IMR-90 (cell line): ENCODE data around the gene EAF2. TPM values are rescaled to one million over a fixed set of nuclear protein-coding genes. Genes with fewer than 3 reads are reported as not detected.

Experiments
- ATAC-seq: fragments of 200-7000 bp; cut with Tn5 transposase; 2 replicates; pipeline ENCODE4 v1.9.1; 2020; ENCODE audit warnings: low read depth, mild to moderate bottlenecking, moderate library complexity
- BruUV-seq: library from RNA; stranded (reverse); fragments of 400-500 nt; replicated peaks from 2 replicates; lab custom pipeline; 2021; lab: Mats Ljungman, UMichigan
- CTCF ChIA-PET: fragments of 300-600 bp; formaldehyde crosslinking; extraction: SDS; loops from one replicate; lab custom pipeline; 2021; ENCODE audit warnings: antibody characterized with exemption; lab: Yijun Ruan, JAX
- POLR2A ChIA-PET: fragments of 300-600 bp; sonication (Branson Sonifier 250); formaldehyde crosslinking; loops from one replicate; lab custom pipeline; 2022; ENCODE audit warnings: antibody characterized with exemption; ENCODE audit not compliant: unreplicated experiment; lab: Charles Lee
- DNase-seq: peaks from one replicate; pipeline ENCODE4 v3.0.0; 2013
- H2AFZ ChIP-seq: replicated peaks from 2 replicates; pipeline ENCODE3; 2013; ENCODE audit warnings: low read length, mild to moderate bottlenecking; ENCODE audit not compliant: poor library complexity
- H2AK5ac ChIP-seq: 2 replicates; pipeline ENCODE4 v1.6.1; 2013; ENCODE audit warnings: low read depth, low read length, inconsistent platforms
- H2AK9ac ChIP-seq: replicated peaks from 2 replicates; pipeline ENCODE3; 2013; ENCODE audit warnings: mild to moderate bottlenecking, low read depth, low read length, moderate library complexity; ENCODE audit not compliant: poor library complexity
- H2BK120ac ChIP-seq: 2 replicates; pipeline ENCODE4 v1.6.1; 2013; ENCODE audit warnings: low read depth, low read length, inconsistent platforms
- H2BK15ac ChIP-seq: 3 replicates; pipeline ENCODE4 v1.6.1; 2013; ENCODE audit warnings: low read depth, low read length, inconsistent platforms
- H2BK20ac ChIP-seq: 2 replicates; pipeline ENCODE4 v1.6.1; 2013; ENCODE audit warnings: low read depth, mild to moderate bottlenecking, inconsistent platforms, low read length, moderate library complexity
- H2BK5ac ChIP-seq: 2 replicates; pipeline ENCODE4 v1.6.1; 2013; ENCODE audit warnings: mild to moderate bottlenecking, low read depth, low read length, inconsistent platforms; ENCODE audit not compliant: poor library complexity, severe bottlenecking
- H3K14ac ChIP-seq: replicated peaks from 2 replicates; pipeline ENCODE4 v1.6.1; 2013; ENCODE audit warnings: low read depth, low read length, inconsistent platforms
- H3K18ac ChIP-seq: 2 replicates; pipeline ENCODE4 v1.6.1; 2013; ENCODE audit warnings: low read depth, low read length, control low read depth
- H3K23ac ChIP-seq: 2 replicates; pipeline ENCODE4 v1.6.1; 2013; ENCODE audit warnings: low read depth, low read length, inconsistent platforms
- H3K27ac ChIP-seq: 2 replicates; pipeline ENCODE4 v1.5.1; 2013; ENCODE audit warnings: mild to moderate bottlenecking, control low read depth, low read length; ENCODE audit not compliant: insufficient read depth
- H3K27me3 ChIP-seq: 2 replicates; pipeline ENCODE4 v1.6.1; 2013; ENCODE audit warnings: low read length; ENCODE audit not compliant: control insufficient read depth, insufficient read depth
- H3K36me3 ChIP-seq: 2 replicates; pipeline ENCODE4 v1.6.1; 2013; ENCODE audit warnings: low read length, mixed read lengths; ENCODE audit not compliant: control insufficient read depth, insufficient read depth
- H3K4ac ChIP-seq: 2 replicates; pipeline ENCODE4 v1.6.1; 2013; ENCODE audit warnings: low read depth, low read length, inconsistent platforms
- H3K4me1 ChIP-seq: 2 replicates; pipeline ENCODE4 v1.6.1; 2013; ENCODE audit warnings: low read length, mixed read lengths; ENCODE audit not compliant: control insufficient read depth, insufficient read depth
- H3K4me2 ChIP-seq: 2 replicates; pipeline ENCODE4 v1.6.1; 2013; ENCODE audit warnings: low read depth, mild to moderate bottlenecking, control low read depth, low read length, moderate library complexity
- H3K4me3 ChIP-seq: 2 replicates; pipeline ENCODE4 v1.5.1; 2013; ENCODE audit warnings: low read depth, mild to moderate bottlenecking, control low read depth, low read length, moderate library complexity; ENCODE audit not compliant: insufficient read depth
- H3K56ac ChIP-seq: 2 replicates; pipeline ENCODE4 v1.6.1; 2013; ENCODE audit warnings: low read length, inconsistent platforms; ENCODE audit not compliant: insufficient read depth; ENCODE audit errors: extremely low read depth
- H3K79me1 ChIP-seq, 2 experiments: 2 replicates each; pipeline ENCODE4 v1.6.1; 2013; ENCODE audit warnings: low read length in 2 of 2, inconsistent platforms in 1 of 2, low read depth in 1 of 2
- H3K9ac ChIP-seq: 2 replicates; pipeline ENCODE4 v1.6.1; 2013; ENCODE audit warnings: low read depth, low read length, control low read depth
- H3K9me1 ChIP-seq: 2 replicates; pipeline ENCODE4 v1.6.1; 2013; ENCODE audit warnings: low read length, inconsistent platforms; ENCODE audit not compliant: insufficient read depth
- H3K9me3 ChIP-seq: 2 replicates; pipeline ENCODE4 v1.6.1; 2013; ENCODE audit warnings: low read length; ENCODE audit not compliant: control insufficient read depth, insufficient read depth
- H4K20me1 ChIP-seq: 2 replicates; pipeline ENCODE4 v1.6.1; 2013; ENCODE audit warnings: low read length, inconsistent platforms; ENCODE audit not compliant: insufficient read depth
- H4K5ac ChIP-seq: 2 replicates; pipeline ENCODE4 v1.6.1; 2013; ENCODE audit warnings: mild to moderate bottlenecking, low read depth, low read length, control low read depth
- H4K8ac ChIP-seq, 2 experiments: 2 replicates each; pipeline ENCODE4 v1.6.1; 2013; ENCODE audit warnings: low read depth in 2 of 2, low read length in 2 of 2, control low read depth in 1 of 2, inconsistent platforms in 1 of 2
- H4K91ac ChIP-seq: 2 replicates; pipeline ENCODE4 v1.6.1; 2013; ENCODE audit warnings: low read depth, low read length, inconsistent platforms; ENCODE audit not compliant: insufficient read depth
- CTCF ChIP-seq: conservative IDR thresholded peaks from 2 replicates; pipeline ENCODE4 v1.5.1; 2012; ENCODE audit warnings: mild to moderate bottlenecking, low read depth, low read length, improper control_type of control experiment
- FOS ChIP-seq: fragments of 150-350 bp; IDR thresholded peaks from 2 replicates; pipeline ENCODE4 v1.6.1; 2016; ENCODE audit warnings: low read depth, low read length
- MAFK ChIP-seq: IDR thresholded peaks from 2 replicates; pipeline ENCODE4 v1.6.1; 2012; ENCODE audit warnings: low read depth, low read length, improper control_type of control experiment
- NFE2L2 ChIP-seq: fragments of 150-350 bp; IDR thresholded peaks from 2 replicates; pipeline ENCODE4 v1.6.1; 2016; ENCODE audit warnings: low read depth, mild to moderate bottlenecking, low read length
- RCOR1 ChIP-seq: IDR thresholded peaks from 2 replicates; pipeline ENCODE4 v1.6.1; 2012; ENCODE audit warnings: mild to moderate bottlenecking, low read length, improper control_type of control experiment; ENCODE audit not compliant: insufficient replicate concordance
- WGBS, 2 experiments: methylation state at CpG; one replicate each; pipeline versions ENCODE4 v1.1.5 to v1.1.7; 2013; ENCODE audit warnings: missing lambda C conversion rate in 2 of 2; ENCODE audit not compliant: insufficient read length in 1 of 2; ENCODE audit errors: extremely low coverage in 2 of 2; 5-methylcytosine and 5-hydroxymethylcytosine counted together
- dilution Hi-C: fragments of 300-500 bp; cut with HindIII; formaldehyde crosslinking; loops from one replicate; pipeline ENCODE4 v1.14.3; 2018; ENCODE audit warnings: low sequenced_read_pairs; ENCODE audit not compliant: unreplicated experiment
- in situ Hi-C: fragments of 300-500 bp; cut with MboI; formaldehyde crosslinking; loops from 3 replicates; pipeline ENCODE4 v1.14.3; 2019; ENCODE audit warnings: low sequenced_read_pairs, inconsistent platforms, mixed read lengths
- intact Hi-C: fragments of 100-400 bp; cut with micrococcal nuclease; formaldehyde crosslinking; loops from 2 replicates; pipeline ENCODE4 v1.10.0; 2022
- polyA plus RNA-seq, 3 experiments: library from polyadenylated mRNA; depleted of rRNA; stranded (reverse); fragments of >200 nt; gene quantifications; 2 replicates each; pipeline ENCODE4 v1.2.3, GENCODE V29; 2012; ENCODE audit warnings: low replicate concordance in 1 of 3
- total RNA-seq: library from RNA; depleted of rRNA; stranded (reverse); fragments of >200 nt; gene quantifications from 2 replicates; pipeline ENCODE4 v1.2.3, GENCODE V29; 2012
- TF ChIP-seq, protein P1 (sequence below): fragments of 150-350 bp; IDR thresholded peaks from 2 replicates; pipeline ENCODE4 v1.6.1; 2017; ENCODE audit warnings: mild to moderate bottlenecking, antibody characterized with exemption, low read length, low read depth

The EAF2 gene
- total and polyA plus RNA-seq, 2 of the 4 experiments (the other 2 are of a cell fraction), result 2.2 to 2.3 TPM

DNA sequence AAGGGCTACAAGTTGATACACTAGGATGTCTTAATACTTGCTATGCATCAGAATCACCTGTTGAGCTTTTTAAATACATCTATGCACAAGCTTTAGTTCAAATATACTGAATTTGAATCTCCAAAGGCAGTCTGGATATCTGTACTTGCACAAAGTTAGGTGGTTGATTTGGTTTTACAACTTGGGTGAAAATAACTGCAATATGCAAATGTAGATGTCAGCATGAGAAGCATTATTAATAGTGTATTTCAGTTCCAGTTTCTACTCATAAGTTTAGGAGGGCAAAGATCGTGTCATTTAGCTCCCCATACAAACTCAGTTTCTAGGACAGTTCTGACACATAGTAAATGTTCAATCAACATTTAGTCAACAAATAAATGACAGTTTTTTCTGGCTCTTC lies 25.8 kb upstream of the EAF2 start:
- ChIA-PET POLR2A (no interaction called here), CTCF (no interaction called here)
- TF ChIP-seq CTCF (no peak), RCOR1 (no peak), FOS (no peak), MAFK (no peak), NFE2L2 (no peak)
- TF ChIP-seq, protein P1, sequence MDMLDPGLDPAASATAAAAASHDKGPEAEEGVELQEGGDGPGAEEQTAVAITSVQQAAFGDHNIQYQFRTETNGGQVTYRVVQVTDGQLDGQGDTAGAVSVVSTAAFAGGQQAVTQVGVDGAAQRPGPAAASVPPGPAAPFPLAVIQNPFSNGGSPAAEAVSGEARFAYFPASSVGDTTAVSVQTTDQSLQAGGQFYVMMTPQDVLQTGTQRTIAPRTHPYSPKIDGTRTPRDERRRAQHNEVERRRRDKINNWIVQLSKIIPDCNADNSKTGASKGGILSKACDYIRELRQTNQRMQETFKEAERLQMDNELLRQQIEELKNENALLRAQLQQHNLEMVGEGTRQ, result no peak

More for the DNA sequence above, 25.8 kb upstream of the EAF2 start:
- DNase-seq (no peak), ATAC-seq (no peak)
- Histone ChIP-seq H3K9me1 (no peaks in the 10 kb centered on the region), H3K4ac (no peak overlapping the region), H2AFZ (no peak overlapping the region), H3K56ac (no peak overlapping the region), H2AK9ac (no peak overlapping the region), H3K79me1 (peaks cover 4 to 9% of the 10 kb centered on the region in 2 experiments; a peak in 1 of 4 replicates), H2BK20ac (no peak overlapping the region), H4K91ac (no peak overlapping the region), H3K4me1 (no peaks in the 10 kb centered on the region), H4K8ac (no peak overlapping the region), H3K36me3 (peaks cover 10% of the 10 kb centered on the region), H3K4me3 (no peak overlapping the region), H4K20me1 (no peaks in the 10 kb centered on the region), H3K23ac (no peak overlapping the region), H3K18ac (no peak overlapping the region), H4K5ac (no peak overlapping the region), H3K9ac (no peak overlapping the region), H2BK120ac (no peak overlapping the region), H2BK5ac (no peak overlapping the region), H3K14ac (no peak overlapping the region), H2AK5ac (no peak overlapping the region), H3K27me3 (no peaks in the 10 kb centered on the region), H3K9me3 (no peaks in the 10 kb centered on the region), H3K27ac (no peak overlapping the region), H3K4me2 (no peak overlapping the region), H2BK15ac (no peak overlapping the region)
- dilution Hi-C loops, result no loop called here
- intact Hi-C loops, result loop anchor here (10.0 kb wide), 1 partner anchor 546 kb away; no protein-coding TSS in a partner anchor
- BruUV-seq, result no TSS peak
- in situ Hi-C loops, result no loop called here
- no CpG with 5 or more reads among the region's 1 CpG for WGBS, 2 experiments
